Cardiac muscle cell (in vitro differentiated cells and primary cell): ENCODE measurements around the gene COL15A1. TPM values are rescaled to one million over a fixed set of nuclear protein-coding genes. Genes with fewer than 3 reads are reported as not detected.

Source experiments
- DNase-seq, 2 donors: peaks; one replicate each; pipeline versions ENCODE4 v3.0.0 to v3.0.0-alpha.2; 2010 to 2017; ENCODE audit warnings: low read depth in 1 of 2, low spot score in 1 of 2
- H3K27ac ChIP-seq: fragments of 200-600 bp; sonication (generic); 2 replicates; pipeline ENCODE4 v1.5.1; 2016
- H3K27me3 ChIP-seq: fragments of 200-600 bp; sonication (generic); 2 replicates; pipeline ENCODE4 v1.6.0; 2016; ENCODE audit warnings: control low read depth
- H3K36me3 ChIP-seq: fragments of 200-600 bp; sonication (generic); 2 replicates; pipeline ENCODE4 v1.5.1; 2016; ENCODE audit warnings: control low read depth
- H3K4me1 ChIP-seq: fragments of 200-600 bp; sonication (generic); 2 replicates; pipeline ENCODE4 v1.8.1; 2017; ENCODE audit warnings: low read depth, mild to moderate bottlenecking, mixed run types
- H3K4me3 ChIP-seq: fragments of 200-600 bp; sonication (generic); 2 replicates; pipeline ENCODE4 v1.5.1; 2016; ENCODE audit warnings: mild to moderate bottlenecking
- H3K9me3 ChIP-seq: fragments of 200-600 bp; sonication (generic); 2 replicates; pipeline ENCODE4 v1.5.1; 2017; ENCODE audit warnings: low read depth, mild to moderate bottlenecking, control low read depth
- polyA plus RNA-seq: library from polyadenylated mRNA; unstranded; fragments of >200 nt; fragmentation: Nextera tagmentation; extraction: Ambion mirVana; gene quantifications from 2 replicates; pipeline ENCODE4 v1.2.1, GENCODE V29; 2016
- total RNA-seq: library from RNA; depleted of rRNA; stranded (reverse); fragments of >200 nt; gene quantifications from 2 replicates; pipeline ENCODE4 v1.2.3, GENCODE V29; 2016
- TF ChIP-seq, protein P1 (sequence below): IDR thresholded peaks from 2 replicates; pipeline ENCODE4 v1.5.1; 2012; ENCODE audit warnings: low read depth, mild to moderate bottlenecking, low read length

The COL15A1 gene
- total and polyA plus RNA-seq, 2 experiments from 2014 or later: 0.74 to 1.3 TPM

GRCh38 chr9:99016681-99017387, 73.1 kb downstream of the COL15A1 start:
- Histone ChIP-seq H3K9me3 (no peaks in the 10 kb centered on the region), H3K27ac (no peak overlapping the region), H3K4me3 (no peak overlapping the region), H3K27me3 (no peaks in the 10 kb centered on the region), H3K4me1 (no peaks in the 10 kb centered on the region), H3K36me3 (no peaks in the 10 kb centered on the region)
- TF ChIP-seq, protein P1, sequence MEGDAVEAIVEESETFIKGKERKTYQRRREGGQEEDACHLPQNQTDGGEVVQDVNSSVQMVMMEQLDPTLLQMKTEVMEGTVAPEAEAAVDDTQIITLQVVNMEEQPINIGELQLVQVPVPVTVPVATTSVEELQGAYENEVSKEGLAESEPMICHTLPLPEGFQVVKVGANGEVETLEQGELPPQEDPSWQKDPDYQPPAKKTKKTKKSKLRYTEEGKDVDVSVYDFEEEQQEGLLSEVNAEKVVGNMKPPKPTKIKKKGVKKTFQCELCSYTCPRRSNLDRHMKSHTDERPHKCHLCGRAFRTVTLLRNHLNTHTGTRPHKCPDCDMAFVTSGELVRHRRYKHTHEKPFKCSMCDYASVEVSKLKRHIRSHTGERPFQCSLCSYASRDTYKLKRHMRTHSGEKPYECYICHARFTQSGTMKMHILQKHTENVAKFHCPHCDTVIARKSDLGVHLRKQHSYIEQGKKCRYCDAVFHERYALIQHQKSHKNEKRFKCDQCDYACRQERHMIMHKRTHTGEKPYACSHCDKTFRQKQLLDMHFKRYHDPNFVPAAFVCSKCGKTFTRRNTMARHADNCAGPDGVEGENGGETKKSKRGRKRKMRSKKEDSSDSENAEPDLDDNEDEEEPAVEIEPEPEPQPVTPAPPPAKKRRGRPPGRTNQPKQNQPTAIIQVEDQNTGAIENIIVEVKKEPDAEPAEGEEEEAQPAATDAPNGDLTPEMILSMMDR: no peak
- DNase-seq: no peak

DNA sequence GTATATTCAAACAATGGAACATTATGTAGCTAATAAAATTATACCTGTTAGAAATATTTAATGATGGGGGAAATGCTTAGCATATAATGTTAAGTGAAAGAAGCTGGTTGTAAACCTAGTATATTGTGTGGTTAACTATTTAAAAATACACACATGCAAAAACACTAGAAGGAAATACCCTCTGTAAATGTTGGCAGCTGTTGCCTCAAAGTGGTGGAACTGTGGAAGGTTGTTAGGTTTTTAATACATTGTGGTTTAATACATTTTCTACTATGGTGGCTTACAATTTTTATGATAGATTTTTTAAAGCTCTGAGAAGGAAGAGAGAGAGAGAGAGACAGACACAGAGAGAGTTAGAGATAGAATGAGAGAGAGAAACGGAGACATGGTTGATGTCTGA, 74.9 kb downstream of the COL15A1 start:
- TF ChIP-seq, protein P1: no peak
- no peak for DNase-seq
- no peak overlapping the region for H3K27ac ChIP-seq

DNA sequence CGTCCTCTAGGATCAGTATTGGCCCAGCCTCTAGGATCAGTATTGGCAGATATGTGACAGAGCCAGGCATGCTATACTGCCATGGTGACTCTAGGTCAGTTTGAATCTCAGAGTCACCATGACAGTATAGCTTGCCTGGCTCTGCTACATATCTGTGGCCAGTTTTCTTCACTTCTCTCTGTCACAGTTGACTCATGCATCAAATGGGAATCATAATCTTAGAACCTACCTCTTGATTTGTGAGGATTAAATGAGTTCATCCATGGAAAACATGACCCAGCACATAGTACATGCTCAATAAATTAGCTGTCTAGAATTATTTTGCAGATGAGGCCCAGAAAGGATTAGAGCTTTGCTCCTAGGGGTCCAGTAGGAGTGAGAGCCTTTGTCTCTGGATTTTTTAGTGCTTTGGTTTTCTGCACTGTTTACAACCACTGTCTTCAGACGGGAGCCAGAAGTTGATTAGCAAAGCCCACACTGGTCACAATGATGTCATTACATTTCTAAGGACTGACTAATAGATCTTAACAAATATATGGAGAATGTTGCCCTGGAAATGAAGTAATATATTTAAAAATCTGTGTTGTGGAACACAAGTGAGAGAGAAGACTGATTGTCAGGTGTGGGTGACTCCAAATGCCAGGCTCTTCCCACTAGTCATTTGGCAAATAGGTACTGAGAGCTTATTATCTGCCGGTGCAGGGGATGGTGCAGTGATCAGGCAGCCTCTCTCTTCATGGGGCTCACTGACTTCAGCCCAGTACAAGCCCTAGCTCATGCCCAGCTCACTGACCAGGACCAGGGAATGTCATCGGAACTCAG, 76.0 kb downstream of the COL15A1 start:
- Histone ChIP-seq H3K4me3 (no peak overlapping the region), H3K27me3 (no peaks in the 10 kb centered on the region), H3K36me3 (no peaks in the 10 kb centered on the region), H3K27ac (no peak overlapping the region), H3K4me1 (no peaks in the 10 kb centered on the region), H3K9me3 (no peaks in the 10 kb centered on the region)
- peak in 1 of 2 donors; percentile 95 for DNase-seq
- TF ChIP-seq, protein P1: no peak

More for the DNA sequence above, 74.9 kb downstream of the COL15A1 start:
- no peaks in the 10 kb centered on the region for H3K27me3 ChIP-seq
- H3K9me3 ChIP-seq: no peaks in the 10 kb centered on the region
- H3K36me3 ChIP-seq: no peaks in the 10 kb centered on the region
- H3K4me1 ChIP-seq: no peaks in the 10 kb centered on the region
- H3K4me3 ChIP-seq: no peak overlapping the region

- H3K4me3 ChIP-seq: no peak overlapping the region
- no peak for DNase-seq
- H3K4me1 ChIP-seq: no peaks in the 10 kb centered on the region
- no peak overlapping the region for H3K27ac ChIP-seq
- no peaks in the 10 kb centered on the region for H3K36me3 ChIP-seq
- TF ChIP-seq, protein P1: no peak
- no peaks in the 10 kb centered on the region for H3K9me3 ChIP-seq
- H3K27me3 ChIP-seq: no peaks in the 10 kb centered on the region
Measured at GRCh38 chr9:99020786-99021436, 77.2 kb downstream of the COL15A1 start.

DNA sequence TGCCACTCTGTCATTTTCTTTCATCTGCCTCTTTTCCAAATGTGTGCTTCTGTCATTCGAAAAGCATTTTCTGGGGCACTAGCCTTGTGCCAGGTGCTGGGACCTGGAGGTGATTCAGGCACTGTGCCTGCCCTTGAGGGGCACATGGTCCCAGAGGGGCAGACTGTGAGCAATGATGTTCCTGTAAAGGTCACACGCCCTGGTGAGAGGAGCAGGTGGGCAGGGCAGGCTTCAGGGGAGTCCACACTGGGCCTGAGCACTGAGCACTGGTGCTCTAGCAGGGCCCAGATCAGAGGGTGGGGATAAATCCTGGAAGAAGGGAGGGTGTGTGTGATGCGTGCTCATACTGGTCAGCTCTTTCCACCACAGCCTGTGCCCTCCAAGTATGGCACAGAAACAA, 77.8 kb downstream of the COL15A1 start:
- Histone ChIP-seq H3K4me3 (no peak overlapping the region), H3K9me3 (no peaks in the 10 kb centered on the region), H3K4me1 (no peaks in the 10 kb centered on the region), H3K36me3 (no peaks in the 10 kb centered on the region), H3K27me3 (no peaks in the 10 kb centered on the region), H3K27ac (no peak overlapping the region)
- TF ChIP-seq, protein P1: no peak
- no peak for DNase-seq
